HL-60 (cell line): ENCODE measurements around the gene OR2J1.

Experiments
- DNase-seq, 2 experiments: peaks; one replicate each; pipeline ENCODE4 v3.0.0-alpha.2; 2010 to 2020; ENCODE audit warnings: low read depth in 1 of 2, low spot score in 1 of 2
- H3K27ac ChIP-seq: fragments of 250-450 bp; sonication (Bioruptor Pico); replicated peaks from 2 replicates; pipeline ENCODE4 v1.5.1; 2020; ENCODE audit warnings: mild to moderate bottlenecking, moderate library complexity
- H3K27me3 ChIP-seq: fragments of 250-450 bp; sonication (Bioruptor Pico); 2 replicates; pipeline ENCODE4 v1.5.1; 2021; ENCODE audit warnings: mild to moderate bottlenecking, moderate library complexity; ENCODE audit not compliant: insufficient read depth, poor library complexity, severe bottlenecking
- H3K4me3 ChIP-seq: replicated peaks from 2 replicates; pipeline ENCODE4 v1.5.1; 2011; ENCODE audit warnings: mild to moderate bottlenecking, control low read depth, low read length; ENCODE audit not compliant: insufficient read depth
- CTCF ChIP-seq: IDR thresholded peaks from one replicate; pipeline ENCODE4 v1.5.1; 2011; ENCODE audit warnings: low read length, control low read depth, inconsistent platforms; ENCODE audit not compliant: insufficient read depth
- GABPA ChIP-seq: IDR thresholded peaks from 2 replicates; pipeline ENCODE4 v1.6.1; 2012; ENCODE audit warnings: low read depth
- POLR2AphosphoS5 ChIP-seq: IDR thresholded peaks from 2 replicates; pipeline ENCODE4 v1.6.1; 2012; ENCODE audit warnings: low read depth
- REST ChIP-seq: IDR thresholded peaks from 2 replicates; pipeline ENCODE4 v1.6.1; 2012; ENCODE audit warnings: low read depth; ENCODE audit not compliant: insufficient replicate concordance
- SPI1 ChIP-seq: IDR thresholded peaks from 2 replicates; pipeline ENCODE4 v1.6.1; 2012; ENCODE audit warnings: low read depth, mild to moderate bottlenecking, borderline replicate concordance

The OR2J1 gene

GRCh38 chr6:29129326-29130012 lies 30.2 kb downstream of the OR2J1 start:
- Histone ChIP-seq H3K4me3 (no peak overlapping the region), H3K27me3 (peaks cover 3% of the 10 kb centered on the region), H3K27ac (no peak overlapping the region)
- DNase-seq = no peak
- TF ChIP-seq REST (no peak), SPI1 (no peak), CTCF (no peak), POLR2AphosphoS5 (no peak), GABPA (no peak)

DNA sequence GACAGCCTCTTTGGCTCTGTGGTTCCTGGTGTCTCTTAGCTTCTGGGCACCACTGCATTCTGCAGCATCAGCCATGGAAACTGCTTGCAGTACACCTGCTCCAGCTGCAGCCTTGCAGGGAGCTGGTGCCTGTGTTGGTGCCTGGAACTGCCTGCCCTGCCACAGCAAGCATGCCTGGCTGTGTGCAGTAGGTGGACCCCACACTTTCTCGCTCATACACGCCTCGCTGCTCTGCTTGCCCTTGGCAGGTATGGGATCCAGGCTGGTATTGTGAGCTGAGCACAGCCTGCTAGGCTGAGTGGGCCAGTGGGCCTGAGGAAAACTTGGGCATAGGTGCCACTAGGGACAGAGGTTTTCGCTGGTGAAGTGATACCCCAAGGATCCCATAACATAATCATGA lies 31.4 kb downstream of the OR2J1 start:
- no peak for TF ChIP-seq GABPA
- TF ChIP-seq REST = no peak
- no peak for TF ChIP-seq POLR2AphosphoS5
- no peak for TF ChIP-seq CTCF
- TF ChIP-seq SPI1 = no peak
- Histone ChIP-seq H3K27me3 (peaks cover 3% of the 10 kb centered on the region), H3K27ac (no peak overlapping the region), H3K4me3 (no peak overlapping the region)
- no peak for DNase-seq

DNA sequence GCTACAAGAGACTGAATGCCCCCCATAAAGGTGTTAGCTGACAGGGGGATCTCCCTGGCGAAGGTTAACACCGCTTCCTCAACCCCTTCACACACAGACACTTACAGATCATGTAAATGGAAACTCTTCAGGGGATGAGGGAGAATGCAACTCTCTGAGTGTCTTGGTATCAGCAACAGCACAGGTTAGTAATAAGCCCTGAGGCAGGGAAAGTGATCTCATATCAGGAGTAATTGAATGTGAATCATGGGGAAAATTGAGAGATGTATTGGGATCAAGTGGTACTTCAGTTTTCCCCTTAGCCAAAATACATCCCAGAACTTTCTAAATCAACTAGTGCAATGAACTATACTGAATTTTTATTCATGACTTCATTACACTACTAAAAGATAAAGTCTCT lies 32.4 kb downstream of the OR2J1 start:
- no peak for DNase-seq
- no peak overlapping the region for H3K27ac ChIP-seq
- peaks cover 3% of the 10 kb centered on the region for H3K27me3 ChIP-seq
- no peak for TF ChIP-seq POLR2AphosphoS5
- TF ChIP-seq CTCF = no peak
- TF ChIP-seq SPI1 = no peak
- TF ChIP-seq GABPA = no peak
- no peak for TF ChIP-seq REST
- H3K4me3 ChIP-seq = no peak overlapping the region
